Hematopoietic multipotent progenitor cell (in vitro differentiated cells): ENCODE measurements around the gene FANCI. TPM values are rescaled to one million over a fixed set of nuclear protein-coding genes. Genes with fewer than 3 reads are reported as not detected.
"Not testable (repeated sequence)": the region's sequence is repeated elsewhere in the genome, so short reads cannot be mapped to it uniquely, and the experiment has no call there.

Experiments
- DNase-seq, 3 donors: peaks; one replicate each; pipeline ENCODE4 v3.0.0-alpha.2; 2011 to 2015; ENCODE audit warnings: low read depth in 2 of 3, low spot score in 2 of 3
- total RNA-seq: library from RNA; depleted of rRNA; stranded (reverse); fragments of >200 nt; gene quantifications from one replicate; pipeline ENCODE4 v1.2.3, GENCODE V29; 2012

FANCI gene
- total RNA-seq, 1 donor = 9.4 TPM

DNA sequence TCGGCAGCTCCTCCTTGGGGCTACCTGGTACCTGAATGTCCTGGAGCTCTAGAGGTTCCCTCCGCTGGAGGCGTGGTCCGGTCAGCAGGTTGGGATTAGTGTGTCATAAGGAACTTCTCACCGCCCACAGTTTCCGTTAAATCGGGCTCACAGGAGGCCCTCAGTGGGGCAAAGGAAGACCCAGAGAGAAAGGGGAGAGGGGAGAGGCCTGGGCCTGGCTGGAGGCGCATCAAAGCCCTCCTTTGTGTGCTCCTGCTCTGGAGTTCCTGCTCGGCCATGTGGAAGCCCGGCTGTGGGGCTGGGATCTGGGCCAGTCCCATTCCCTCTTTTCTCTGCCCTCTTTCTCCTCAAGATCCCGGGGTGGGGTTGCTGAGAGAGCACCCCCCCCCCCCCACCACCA is 22.2 kb upstream of the FANCI start, which contains the start of gene RLBP1:
RLBP1 (minus strand) TSS at position 37 of the 400 bp plus-strand sequence. CDS start 2,604 bp downstream, outside the sequence.
- no peak for DNase-seq

DNA sequence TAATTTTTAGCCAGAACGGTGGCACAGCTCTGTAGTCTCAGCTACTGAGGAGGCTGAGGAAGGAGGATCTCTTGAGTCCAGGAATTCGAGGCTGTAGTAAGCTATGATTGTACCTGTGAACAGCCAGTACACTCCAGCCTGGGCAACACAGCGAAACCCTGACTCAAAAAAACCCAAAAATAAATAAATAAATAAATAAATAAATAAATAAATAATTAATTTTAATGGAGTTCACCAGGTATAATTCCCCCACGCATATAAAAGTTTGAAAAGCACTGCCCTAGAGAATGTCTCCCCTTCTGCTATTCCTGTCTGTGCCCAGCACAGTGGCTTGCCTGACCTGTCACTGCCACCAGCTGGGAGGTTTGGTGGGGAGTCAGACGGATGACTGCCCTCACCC is 18.2 kb upstream of the FANCI start:
- no peak for DNase-seq

DNA sequence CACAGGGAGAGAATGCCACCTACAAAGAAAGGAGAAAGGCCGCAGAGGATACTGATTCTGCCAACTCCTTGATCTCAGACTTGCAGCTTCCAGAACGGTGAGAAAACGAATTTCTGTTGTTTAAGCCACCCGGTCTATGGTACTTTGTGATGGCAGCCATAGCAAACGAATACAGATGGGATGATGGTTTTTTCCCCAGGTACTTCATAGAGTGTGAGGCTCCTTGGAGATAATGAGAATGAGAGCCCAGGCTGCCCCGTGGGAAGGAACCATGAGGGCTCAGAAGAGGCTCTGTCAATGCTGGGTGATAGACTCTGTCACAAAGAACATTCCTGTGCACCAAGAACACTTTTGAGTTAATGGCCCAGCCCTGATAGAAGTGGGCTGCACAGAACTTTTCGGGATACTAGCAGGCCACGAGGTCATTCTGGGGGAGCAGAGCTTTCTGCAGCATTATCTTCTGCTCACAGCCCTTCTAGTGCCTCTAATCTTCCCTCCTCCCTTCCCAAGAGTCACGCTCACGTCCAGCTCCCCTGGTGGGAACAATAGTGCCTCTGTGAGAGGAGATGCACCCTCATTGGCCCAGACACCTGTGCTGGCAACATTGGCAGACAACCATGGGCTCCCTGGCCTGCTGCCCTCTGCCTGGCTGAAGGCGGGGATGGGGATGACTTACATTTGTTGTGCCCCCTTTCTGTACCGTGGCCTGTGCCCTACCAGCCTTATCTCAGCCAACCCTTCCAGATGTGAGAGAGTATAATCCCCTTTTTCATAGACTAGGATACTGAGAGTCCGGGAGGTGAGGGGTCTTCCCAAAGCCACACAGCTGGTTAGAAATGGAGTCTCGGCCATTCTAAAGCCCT is 17.2 kb upstream of the FANCI start:
- no peak for DNase-seq

DNA sequence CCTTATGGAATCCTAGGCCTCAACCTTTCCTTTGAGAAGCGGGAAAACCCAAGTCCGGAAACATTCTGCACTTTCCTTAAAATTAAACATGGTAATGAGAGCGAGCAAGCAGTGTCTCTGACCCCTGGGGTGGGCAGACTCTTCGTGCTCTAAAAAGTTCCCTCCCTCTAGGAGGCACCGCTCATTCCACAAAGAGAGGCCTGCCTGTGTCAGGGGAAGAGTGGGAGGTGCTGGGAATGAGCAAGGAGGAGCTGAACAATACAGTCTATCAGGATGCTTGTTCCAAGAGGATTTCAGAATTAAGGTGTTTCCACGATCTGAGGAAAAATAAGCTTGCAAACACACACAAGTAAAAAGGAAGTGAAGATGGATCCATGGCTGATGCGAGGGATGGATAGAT is 16.4 kb upstream of the FANCI start:
- no peak for DNase-seq

DNA sequence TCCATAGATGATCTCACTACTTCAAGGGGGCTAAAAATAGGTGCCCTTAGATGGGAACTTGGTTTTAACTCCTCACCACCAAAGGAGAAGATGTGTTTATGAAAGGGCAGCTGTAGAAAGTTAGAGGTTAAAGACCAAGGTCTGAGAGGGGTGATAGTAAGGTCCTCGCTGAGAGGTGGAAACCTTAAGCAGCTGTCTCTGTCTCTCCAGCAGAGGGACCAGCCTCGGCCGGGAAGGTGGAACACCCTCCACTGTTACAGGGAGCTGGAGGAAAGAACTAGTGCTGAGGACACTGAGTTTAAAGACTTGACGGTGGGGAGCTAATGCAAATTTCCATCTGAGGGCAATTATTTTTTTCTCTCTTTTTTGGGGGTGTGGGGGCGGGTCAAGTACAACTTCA is 13.5 kb upstream of the FANCI start:
- no peak for DNase-seq

DNA sequence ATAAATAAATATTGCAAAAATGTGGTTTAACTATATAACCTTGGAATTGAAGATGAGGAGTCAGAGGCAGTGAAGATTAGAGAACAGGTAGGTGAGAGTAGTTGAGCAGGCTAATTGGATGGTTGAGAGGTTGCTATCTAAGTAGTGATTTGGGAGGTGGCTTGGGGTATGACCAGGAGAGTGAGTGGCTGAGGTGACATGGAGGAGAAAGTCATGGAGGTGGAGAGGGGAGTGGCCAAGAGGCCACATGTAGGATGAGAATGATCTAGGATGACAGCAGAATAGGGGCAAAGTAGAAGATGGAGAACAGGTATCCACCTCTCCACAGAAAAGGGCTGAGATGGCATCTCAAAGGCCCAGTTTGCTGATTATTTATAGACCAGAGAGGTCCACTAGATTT is 11.9 kb upstream of the FANCI start:
- no peak for DNase-seq

DNA sequence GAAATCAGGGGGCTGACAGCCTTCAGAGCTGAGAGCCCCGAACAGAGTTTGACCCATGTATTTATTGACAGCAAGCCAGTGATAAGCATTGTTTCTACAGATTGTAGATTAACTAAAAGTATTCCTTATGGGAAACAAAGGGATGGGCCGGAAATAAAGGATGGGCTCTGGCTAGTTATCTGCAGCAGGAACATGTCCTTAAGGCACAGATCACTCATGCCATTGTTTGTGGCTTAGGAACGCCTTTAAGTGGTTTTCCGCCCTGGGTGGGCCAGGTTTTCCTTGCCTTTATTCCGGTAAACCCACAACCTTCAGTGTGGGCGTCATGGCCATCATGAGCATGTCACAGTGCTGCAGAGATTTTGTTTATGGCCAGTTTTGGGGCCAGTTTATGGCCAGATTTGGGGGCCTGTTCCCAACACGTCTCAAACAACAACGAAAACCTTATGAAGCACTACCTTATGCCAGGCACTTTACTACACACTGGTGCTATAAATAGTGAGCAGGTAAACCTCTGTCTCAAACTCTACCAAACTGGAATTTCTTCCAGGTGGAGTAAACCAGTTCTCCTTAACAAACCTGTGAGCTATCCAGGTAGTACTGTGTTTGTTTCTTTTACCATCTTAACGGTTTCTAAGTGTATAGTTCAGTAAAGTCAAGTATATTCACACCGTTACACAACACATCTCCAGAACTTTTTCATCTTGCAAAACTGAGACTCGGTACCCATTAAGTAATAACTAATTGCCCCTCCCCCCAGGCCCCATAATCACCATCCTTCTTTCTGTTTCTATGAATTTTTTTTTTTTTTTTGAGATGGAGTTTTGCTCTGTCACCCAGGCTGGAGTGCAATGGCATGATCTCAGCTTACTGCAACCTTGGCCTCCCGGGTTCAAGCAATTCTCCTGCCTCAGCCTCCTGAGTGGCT is 3.6 kb upstream of the FANCI start:
- DNase-seq = not testable (repeated sequence)

DNA sequence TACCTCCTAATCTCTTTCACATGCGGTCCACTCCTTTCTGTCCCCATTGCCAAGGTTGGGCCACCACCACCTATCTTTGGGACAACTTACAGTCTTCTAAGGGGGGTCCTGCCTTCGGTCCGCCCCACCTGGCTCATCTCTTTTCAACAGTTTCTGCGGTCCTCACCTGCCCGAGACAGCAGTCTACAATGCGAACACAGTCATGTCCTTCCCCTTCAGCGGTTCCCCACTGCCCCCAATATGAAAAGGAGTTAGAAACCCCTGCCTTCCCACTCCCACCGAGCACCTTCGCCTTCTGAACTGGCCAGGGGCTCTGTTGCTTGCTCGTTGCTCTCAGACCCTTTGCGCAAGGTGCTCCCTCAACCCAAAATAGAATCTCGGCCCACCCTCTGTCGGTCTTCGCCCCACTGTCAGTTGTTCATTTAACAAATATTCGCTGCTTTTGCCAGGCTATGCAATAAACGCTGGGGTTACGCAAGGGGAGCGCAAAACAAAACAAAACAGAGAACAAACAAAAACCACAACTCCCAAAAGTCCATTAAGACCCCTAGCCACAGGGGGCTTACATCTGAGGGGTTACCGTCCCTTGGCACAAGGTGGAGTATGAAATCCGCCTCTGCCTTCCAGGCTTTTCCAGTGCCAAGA is 611 bp upstream of the FANCI start:
- no peak for DNase-seq

DNA sequence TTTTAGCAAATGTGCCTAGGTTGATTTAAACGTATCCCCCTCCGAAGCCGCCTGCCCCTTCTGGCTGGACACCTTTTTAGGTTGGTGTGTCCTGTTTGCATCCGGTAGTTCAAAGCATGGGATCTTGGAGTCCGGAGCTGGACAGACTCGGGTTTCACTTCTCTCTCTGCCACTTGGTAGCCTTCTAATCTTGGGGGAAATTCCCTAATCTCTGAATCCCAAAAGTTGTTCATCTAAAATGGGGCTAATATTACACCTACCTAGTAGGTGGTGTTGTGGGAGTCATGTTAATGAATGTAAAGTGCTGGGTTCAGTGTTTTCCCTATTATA is 760 bp downstream of the FANCI start:
- no peak for DNase-seq

DNA sequence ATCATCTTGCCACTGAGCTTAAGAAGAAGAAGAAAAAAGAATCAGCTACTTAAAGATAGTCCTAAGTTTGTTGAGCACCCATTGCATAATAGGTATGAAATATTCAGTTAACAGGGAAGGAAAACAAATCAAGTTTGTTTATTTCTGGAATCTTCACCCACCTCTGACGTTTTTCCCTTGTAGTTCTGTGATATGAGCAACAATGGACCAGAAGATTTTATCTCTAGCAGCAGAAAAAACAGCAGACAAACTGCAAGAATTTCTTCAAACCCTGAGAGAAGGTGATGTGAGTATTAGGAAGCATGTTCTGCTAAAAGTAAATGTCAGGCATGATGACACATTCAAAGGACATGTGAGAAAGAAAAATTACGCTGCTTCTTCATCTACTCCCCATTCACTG is 3.7 kb downstream of the FANCI start:
- DNase-seq = no peak

DNA sequence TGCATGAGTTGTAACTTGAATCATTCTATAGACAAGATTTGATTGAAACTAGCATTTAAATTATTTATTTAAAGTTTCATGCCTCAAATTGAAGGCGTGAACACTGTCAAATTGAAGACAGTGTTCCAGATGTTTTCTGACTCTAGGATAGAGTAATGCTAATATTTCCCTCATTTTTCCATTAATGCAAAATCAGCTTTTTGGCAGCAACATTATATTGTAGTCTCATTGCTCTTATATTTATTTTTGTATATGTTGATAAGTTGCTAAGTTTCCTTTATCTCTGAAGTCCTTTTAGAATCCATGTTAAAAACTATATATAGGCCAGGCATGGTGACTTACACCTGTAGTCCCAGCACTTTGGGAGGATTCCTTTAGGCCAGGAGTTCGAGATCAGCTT is 4.8 kb downstream of the FANCI start:
- DNase-seq = no peak

DNA sequence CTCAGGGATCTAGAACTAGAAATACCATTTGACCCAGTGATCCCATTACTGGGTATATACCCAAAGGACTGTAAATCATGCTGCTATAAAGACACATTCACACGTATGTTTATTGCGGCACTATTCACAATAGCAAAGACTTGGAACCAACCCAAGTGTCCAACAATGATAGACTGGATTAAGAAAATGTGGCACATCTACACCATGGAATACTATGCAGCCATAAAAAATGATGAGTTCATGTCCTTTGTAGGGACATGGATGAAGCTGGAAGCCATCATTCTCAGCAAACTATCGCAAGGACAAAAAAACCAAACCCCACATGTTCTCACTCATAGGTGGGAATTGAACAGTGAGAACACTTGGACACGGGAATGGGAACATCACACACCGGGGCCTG is 6.4 kb downstream of the FANCI start:
- not testable (repeated sequence) for DNase-seq

DNA sequence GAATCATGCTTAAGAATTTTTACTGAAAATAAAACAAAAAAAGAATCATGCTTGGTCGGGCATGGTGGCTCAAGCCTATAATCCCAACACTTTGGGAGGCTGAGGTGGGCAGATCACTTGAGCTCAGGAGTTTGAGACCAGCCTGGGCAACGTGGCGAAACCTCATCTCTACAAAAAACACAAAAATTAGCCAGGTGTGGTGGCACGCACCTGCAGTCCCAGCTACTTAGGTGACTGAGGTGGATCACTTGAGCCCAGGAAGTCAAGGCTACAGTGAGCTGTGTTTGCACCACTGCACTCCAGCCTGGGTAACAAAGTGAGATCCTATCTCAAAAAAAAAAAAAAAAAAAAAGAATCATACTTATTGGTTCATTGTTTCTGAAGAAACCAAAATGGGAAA is 33.5 kb downstream of the FANCI start:
- DNase-seq = not testable (repeated sequence)

DNA sequence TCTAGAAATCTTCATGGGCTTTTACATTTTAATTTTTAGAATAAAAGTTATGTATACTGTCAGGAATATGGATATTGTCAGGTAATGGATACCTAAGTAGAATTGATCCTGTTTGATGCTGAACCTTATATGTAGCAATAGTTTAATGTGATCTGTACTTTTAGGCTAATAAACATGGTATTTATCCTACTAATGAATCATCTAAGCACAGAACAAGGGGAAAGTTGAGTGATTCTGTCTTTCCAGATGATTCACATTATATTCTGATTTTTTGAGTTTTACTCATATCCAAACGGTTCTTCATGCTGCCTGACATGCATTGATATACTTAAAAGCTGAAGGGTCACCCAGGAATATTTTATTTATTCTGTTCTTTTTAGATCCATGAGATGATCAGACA is 34.5 kb downstream of the FANCI start:
- no peak for DNase-seq

DNA sequence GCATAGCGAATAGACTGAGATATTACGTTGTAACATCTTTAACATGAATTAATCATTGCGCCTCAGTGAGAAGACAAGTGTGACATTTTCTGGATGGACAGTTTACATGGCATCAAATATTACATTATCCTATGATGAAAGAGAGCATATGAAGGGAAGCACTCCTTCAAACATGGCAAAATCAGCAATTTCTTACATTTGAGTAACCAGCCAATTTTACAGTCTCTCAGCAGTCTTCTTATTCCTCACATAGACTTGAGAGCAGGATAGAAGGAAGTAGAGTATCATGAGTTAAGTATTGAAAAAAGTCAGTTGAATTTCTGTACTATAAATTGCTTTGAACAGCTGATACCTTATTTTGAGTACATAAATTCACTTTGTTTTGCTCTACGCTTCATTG is 38.9 kb downstream of the FANCI start:
- no peak for DNase-seq

DNA sequence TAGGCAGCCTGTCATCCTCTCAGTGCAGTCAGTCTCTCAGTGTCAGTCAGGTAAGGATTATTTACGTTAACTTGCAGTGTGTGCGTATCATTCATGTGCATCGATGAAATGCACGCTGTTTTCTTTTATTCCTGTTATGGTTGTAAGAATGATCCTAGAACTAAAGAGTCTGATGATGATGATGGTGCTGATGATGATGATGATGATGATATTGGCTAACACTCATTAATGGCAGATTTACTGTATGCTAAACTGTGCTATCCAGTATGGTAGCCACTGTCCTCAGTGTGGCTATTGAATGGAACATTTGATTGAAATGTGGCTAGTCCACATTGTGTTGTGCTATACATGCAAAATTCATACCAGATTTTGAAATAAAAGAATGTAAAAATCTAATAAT is 39.4 kb downstream of the FANCI start:
- no peak for DNase-seq

DNA sequence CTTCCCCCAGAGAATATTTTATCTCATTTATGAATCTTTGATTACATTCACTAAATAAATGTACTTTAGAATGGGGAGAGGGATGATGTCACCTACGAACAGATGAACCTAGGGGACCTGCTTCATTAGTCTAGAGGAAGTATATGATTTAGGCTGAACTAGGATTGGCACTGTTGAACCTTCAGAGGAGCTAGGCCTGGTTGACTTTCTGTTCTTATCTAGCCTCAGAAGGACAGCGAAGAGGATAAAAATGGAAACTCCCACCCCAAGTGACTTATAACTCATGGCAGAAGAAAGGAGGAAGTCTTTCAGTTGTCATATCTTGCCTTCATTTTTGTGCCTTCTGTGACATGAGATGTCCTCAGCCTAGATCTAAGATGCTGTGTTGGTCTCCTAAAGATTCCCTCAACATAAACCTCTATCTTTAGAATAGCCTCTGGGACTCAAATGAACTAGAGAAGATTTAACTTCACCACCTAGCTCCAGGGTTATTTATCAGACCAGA is 48.2 kb downstream of the FANCI start:
- no peak for DNase-seq

DNA sequence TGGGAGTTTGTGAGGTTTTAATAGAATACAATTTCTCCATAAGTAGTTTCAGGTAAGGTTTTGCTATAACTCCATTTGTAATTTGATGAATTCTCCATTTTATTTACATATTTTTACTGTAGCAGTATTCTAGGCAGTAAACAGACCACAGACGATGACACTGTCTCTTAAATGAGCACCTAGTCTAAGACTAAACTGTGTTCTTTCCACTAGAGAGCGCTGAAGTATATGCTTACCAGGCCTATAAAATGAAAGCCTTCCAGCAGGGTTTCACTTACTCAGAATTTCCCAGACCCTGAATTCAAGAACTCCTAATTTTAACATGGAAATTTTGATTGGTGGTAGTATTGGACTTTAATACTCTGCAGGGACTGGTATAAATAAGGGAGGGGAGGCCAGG is 49.2 kb downstream of the FANCI start:
- no peak for DNase-seq

DNA sequence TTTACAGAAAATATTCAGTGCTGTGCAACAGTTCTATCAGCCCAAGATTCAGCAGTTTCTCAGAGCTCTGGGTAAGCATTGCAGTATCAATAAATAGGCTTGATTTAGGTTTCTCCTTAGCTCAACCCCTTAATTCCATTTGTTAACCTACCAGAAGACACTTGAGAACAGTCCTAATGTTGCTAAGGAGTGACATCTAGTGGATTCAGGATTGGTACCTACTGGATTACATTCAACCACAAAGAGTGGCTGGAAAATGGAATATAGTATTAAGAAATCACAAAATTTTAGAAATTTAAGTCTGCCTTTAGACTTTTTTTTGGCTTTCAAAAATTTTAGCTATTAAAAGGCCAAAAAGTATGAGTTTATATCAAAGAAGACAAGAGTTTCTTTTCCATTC is 56.1 kb downstream of the FANCI start:
- DNase-seq = peak in 1 of 3 donors; percentile 26

DNA sequence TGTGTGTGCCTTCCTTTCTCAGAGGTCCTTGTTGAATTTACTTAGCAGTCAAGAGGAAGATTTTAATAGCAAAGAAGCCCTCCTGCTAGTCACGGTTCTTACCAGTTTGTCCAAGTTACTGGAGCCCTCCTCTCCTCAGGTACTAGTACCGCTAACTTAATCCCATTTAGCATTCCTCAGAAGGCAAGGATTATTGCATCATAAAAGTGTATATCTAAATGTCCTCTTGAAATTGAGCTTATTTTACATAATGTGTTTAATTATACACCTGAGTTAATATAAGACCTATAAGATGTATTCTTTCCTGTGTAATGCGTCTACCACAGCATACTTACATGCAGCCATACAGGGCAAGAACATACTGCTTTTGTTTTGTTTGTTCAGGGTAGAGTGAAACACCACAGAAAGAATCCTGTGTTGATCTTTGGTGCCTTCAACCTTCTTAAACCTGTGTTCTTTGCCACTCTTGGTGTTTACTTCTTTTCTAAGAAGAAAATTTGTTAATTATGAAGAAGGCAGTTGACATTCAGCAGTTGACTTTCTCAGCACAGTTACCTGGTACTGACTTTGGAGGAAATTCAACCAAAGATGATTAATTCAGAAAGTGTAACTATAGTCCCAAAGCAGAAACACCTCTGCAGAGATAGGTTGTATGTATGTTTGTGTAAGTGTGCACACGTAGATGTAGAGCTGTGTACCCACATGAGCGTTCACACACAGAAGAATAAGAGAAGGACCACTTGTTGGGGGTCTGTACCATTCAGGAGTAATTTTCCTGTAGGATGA is 57.7 kb downstream of the FANCI start:
- no peak for DNase-seq
